GM19239 (cell line): ENCODE results near the gene PAIP2.
"Not testable (repeated sequence)": the region's sequence is repeated elsewhere in the genome, so short reads cannot be mapped to it uniquely, and the experiment has no call there.

Source experiments
- DNase-seq: peaks from one replicate; pipeline ENCODE4 v3.0.0; 2011; ENCODE audit warnings: low spot score; ENCODE audit not compliant: insufficient read length
- FAIRE-seq: peaks from 2 replicates; lab custom pipeline; 2011; peaks lifted over from hg19 to GRCh38; lab: Jason Lieb, UNC

Gene PAIP2, protein sequence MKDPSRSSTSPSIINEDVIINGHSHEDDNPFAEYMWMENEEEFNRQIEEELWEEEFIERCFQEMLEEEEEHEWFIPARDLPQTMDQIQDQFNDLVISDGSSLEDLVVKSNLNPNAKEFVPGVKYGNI

DNA sequence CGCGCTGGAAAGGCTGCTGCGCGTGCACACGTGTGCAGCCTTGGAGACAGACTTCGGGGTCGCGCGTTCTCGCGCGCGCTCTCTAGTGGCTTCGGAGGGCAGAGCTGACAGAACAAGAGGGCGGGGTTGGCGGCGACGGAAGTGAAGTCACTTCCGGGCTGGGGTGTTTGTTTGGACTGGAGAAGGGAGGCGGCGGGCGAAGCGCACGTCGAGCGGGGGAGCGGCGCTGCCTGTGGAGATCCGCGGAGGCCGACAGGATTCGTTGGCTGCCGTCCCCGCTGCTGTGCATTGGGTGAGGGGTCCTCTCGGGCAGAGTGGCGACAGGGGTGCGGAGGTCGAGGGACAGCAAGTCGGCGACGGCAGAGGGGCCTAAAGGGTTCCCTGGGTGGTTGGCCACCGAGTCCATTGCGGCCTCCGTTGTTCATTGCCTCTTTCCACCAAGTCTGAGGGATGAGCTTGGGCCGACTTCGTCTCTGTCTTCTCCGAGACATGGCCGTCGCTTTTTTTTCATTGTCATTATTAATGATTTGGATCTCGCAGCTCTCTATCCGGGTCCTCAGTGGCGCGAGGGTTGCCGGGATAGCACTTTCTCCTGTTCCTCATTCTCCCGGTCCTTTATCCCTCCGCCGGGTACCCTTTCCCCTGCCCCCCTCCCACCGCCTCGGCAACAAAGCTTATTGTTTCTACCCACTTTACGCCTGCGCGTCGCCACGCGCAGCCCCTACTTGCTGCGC lies at the start of gene PAIP2:
PAIP2 (plus strand) TSS at position 166 of the 734 bp plus-strand sequence. CDS start 21,931 bp downstream, outside the sequence.
- DNase-seq (peak; percentile 83), FAIRE-seq (peak; percentile 96)

DNA sequence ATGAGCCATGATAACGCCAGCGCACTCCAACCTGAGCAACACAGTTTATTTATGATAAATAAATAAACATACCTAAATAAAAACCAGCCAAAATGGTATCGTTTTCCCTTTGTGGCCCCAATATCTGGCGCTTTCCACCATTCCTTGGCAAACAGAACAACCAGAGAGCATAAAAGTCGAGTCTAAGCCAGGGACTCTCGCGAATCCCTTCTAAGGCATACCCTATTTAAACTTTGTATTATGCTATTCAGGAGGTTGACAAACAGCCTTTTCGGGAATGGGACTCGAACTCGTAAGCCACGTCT lies 48.5 kb upstream of the PAIP2 start:
- no peak for FAIRE-seq
- no peak for DNase-seq

DNA sequence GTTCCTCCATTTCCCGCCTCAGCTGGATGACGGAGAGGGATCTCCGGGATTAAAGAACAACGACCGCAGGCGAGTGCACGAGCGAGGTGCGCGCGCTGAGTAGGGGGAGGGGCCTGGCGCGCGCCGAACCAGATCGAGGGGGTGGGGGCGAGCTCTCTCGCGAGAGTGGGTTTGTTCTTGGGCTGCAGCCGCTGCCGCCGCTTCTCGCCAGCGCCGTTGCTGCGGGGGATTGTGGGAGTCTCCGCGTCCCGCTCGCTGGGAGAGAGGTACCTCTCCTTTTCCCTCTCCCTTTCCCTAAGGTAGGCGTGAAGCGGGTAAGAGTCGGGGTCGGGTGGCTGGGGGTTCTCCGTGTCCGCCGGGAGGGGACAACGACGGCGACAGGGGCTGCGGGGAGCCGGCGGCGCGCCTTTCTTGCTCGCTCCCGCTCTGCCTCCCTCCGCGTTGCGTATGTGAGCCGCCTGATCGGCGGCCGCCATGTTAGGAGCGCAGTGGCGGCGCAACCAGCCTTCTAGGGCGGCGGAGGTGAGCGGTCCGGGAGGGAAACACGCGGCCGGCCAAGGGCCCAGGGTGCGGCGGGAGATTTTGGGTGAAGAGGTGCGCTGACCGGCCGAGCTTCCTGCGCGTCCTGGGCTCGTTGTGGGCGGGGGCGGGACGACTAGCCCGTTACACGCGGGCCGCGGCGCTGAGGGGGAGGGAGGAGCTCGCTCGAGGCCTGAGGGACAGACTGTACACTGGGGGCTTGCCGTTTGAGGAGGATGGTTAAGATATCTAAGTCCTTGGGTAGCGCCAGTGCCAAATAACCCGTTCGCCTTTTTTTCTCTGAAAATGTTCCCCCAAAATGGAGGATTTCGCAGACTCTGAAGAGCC lies 47.9 kb upstream of the PAIP2 start, which contains the start of gene MATR3:
MATR3 (plus strand) TSS at position 234 of the 867 bp plus-strand sequence. CDS start 13,676 bp downstream, outside the sequence.
- FAIRE-seq, result peak; percentile 96
- peak; percentile 82 for DNase-seq

DNA sequence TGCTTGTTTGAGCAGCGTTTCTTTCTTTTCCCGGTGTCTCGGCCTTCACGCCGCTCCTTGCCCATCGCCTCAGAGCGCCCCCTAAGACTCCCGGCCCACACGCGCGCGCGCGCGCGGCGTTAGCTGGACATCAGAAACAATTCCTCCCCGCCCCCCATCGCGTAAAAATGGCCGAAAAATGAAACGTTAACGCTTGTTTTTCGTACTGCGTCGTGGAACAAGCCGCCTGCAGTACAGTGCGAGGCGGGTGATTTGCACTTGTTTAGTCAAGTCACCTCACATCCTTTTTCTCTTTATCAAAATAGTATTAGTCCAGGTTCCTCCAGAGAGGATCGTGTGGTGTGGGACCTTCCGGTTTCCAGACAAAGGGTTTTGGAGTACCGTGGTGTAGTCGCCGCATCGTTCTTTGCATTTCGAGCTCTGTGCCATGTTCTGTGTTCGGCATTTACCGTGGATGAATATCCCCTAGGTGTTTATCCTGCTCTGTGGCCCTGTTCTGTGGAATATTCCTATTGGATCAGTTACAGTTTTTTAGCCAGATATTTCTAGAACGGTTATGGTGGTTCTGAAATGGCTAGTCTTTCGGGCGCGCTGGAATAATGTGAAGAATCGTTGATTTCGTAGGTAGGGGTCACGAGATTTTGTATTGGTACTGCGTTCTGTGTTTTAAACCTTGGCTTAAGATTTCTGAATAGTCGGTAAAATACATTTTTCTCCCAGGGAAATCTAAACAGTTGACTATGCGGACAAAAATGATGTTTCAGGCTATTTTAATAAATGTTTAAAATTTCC lies 47.1 kb upstream of the PAIP2 start:
- DNase-seq, result no peak

DNA sequence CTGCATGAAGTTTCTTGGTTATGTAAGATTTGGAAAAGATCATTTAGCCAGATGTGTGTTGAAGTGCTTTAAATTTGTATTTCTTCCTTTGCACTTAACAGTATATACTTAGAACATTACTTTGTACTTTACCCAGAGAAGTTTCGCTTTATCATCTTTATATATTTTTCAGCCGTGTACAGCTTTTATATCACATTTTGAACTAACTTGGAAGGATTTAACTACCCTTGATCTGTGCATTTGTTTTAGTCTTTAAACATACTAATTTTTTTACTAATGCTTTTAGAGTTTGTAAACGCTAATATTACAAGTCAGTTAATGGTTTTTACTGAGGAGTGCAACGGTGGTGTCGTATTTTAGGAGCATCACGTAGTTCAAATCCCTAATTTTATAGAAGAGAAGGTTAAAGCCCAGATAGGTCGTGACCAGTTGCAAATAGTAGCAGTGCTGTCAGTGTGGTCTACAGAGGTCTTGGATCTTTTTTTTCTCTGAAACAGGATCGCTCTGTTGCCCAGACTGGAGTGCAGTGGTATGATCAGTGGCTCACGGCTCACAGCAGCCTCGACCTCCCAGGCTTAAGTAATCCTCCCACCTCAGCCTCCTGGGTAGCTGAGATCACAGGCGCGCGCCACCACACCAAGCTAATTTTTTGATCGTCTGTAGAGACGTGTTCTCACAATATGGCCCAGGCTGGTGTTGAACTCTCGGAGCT lies 46.2 kb upstream of the PAIP2 start:
- FAIRE-seq (no peak), DNase-seq (no peak)

More for the DNA sequence above, 47.1 kb upstream of the PAIP2 start:
- FAIRE-seq, result peak; percentile 55

DNA sequence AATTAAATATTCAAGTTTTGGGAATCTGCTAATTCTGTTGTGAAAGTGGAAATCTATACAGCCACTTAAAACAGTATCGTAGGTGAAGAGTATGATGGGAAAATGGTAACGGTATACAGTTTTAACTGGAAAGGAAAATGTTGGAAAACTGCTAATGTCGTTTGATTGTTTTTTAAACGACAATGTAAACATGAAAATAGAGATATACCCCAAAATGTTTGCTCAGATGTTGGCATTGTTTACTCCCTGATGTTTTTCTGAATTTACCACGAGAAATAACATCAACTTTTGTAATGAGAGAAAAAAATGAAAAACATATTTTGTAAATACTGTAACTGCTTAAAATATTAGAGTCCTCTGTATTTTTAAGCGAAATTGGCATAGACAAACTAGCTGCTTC lies 45.5 kb upstream of the PAIP2 start:
- DNase-seq (no peak), FAIRE-seq (no peak)

DNA sequence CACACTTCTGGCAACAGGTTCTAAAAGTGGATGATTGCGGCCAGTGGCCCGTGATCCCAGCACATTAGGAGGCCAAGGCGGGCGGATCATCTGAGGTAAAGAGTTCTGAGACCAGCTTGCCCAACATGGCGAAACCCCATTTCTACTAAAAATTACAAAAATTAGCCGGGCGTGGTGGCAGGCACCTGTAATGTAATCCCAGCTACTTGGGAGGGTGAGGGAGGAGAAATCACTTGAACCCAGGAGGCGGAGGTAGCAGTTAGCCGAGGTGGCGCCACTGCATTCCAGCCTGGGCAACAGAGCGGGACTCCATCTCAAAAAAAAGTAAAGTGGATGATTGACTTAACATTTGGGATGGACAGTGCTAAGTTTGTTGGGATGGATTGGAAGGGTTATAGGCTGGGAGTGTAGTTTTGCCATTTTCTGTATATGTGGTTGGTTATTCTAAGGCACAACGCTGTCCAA lies 44.8 kb upstream of the PAIP2 start:
- FAIRE-seq (no peak), DNase-seq (no peak)

DNA sequence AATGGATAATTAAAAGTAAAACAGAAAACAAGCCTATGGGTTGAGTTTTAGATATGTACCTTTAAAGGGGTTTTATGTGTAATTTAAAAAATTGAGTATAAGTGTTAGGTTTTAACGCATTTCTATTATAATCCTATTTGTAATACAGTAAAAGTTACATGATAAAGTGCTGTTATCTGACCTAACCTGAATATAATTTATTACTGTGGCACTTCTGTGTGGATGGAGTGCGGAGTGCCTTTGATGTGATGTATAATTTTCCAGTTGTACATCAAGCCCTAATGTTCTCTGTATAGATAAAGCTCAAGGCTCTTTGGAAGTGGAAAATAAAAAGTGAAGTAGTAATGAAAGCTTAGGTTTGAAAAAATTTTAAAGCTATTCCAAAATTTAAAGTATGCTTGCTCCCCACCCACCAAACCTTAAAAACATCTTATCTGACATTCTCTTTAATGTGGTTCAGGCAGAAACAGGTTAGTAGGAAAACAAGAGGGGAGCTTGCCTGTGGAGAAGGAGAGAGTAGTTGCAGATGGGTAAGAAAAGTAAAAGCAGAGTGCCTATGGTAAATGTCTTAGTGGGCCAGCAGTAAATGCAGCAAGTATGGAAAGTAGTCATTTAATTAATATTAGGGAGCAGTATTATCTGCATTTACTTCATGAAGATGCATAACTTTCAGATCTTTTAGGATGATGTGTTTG lies 44.1 kb upstream of the PAIP2 start:
- FAIRE-seq, result no peak
- DNase-seq, result no peak

DNA sequence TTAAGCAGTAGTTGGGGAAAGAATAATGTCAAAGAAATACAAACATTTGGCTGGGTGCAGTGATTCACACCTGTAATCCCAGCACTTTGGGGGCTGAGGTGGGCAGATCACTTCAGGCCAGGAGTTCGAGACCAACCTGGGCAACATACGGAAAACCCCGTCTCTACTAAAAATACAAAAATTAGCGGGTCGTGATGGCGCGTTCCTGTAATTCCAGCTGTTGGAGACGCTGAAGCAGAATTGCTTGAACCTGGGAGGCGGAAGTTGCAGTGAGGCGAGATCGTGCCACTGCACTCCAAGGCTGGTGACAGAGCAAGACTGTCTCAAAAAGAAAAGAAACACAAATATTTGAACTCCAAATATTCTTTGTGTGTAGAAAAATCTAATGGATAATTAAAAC lies 43.4 kb upstream of the PAIP2 start:
- FAIRE-seq, result no peak

DNA sequence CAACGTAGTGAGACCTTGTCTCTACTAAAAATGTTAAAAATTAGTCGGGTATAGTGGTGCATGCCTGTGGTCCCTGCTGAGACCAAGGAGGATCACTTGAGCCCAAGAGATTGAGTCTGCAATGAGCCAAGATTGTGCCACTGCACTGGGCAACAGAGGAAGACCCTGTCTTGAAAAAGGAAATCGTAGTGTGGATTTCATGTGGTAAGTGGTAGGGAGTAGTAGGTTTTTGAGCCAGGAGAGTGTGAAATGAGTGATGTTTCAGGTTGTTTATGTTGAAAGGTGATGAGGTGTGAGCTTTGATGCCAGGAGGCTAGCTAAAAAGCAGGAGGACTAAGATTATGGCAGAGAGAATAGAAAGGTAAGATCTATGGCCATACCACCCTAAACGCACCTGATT lies 42.2 kb upstream of the PAIP2 start:
- FAIRE-seq, result no peak
- DNase-seq, result no peak

More for the DNA sequence above, 43.4 kb upstream of the PAIP2 start:
- no peak for DNase-seq

DNA sequence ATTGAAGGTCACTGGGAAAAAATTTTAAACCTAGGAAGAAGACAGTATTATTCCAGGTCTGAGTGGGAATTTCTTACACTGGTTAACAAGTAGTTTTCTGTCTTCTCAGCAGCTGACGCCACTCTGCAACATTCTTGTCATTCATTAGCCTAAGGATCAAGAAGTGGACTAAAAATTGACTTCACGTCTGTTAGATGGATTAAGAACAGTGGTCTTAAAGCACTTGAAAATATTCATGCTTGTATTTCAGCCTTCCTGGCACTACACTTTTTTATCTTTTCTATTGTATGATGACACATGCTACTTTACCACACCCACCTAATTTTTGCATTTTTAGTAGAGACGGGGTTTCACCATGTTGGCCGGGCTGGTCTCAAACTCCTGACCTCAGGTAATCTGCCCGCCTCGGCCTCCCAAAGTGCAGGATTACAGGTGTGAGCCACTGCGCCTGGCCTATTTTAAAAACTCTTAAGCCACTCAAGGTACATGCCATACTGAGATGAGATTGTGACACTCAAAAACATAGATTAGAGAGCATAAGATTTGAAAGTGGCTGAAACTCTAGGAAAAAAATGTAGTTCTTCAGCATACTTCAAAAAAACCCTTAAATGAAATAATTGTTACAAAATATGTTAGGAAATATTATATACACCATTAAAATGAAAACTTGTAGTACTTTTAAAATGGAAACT lies 39.7 kb upstream of the PAIP2 start:
- FAIRE-seq (no peak), DNase-seq (no peak)

DNA sequence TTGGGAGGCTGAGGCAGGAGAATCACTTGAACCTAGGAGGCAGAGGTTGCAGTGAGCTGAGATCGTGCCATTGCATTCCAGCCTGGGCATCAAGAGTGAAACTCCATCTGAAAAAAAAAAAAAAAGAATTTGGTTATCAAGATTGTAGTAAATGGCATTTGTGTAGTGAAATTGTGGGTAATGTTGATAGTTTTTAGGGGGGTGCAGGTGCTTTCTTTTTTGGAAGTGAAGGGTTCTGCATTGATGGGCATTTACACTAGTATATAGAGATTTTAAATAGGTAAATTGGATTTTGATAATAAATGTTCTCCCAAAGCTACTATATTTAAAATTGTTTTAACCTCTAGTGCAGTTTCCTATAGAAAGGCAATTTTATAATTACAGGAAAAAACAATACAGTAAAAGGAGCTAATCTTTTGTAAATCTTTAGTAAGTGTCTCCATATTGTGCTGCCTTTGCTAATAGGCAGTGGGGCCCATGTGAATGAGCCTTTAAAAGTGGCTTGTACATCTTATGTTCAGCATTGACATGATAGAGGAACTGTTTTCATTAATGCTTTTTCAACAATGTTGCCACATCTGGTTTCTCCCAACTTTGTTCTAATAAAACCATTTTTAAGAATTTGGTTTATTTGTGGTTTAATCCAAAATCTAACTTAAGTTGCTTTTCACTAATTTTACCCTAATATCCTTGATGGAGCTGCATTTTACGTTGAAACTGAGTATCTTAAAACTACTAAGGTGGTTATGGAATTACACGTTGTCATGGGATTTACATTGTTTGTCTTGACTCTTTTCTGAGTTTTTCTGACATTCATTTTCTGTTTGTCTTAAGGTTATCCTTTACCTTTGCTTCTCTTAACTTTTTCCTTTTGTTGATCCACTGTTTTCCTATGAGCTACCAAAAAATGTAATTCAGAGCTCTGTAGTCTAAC lies 37.0 kb upstream of the PAIP2 start:
- DNase-seq (no peak), FAIRE-seq (peak; percentile 70)

DNA sequence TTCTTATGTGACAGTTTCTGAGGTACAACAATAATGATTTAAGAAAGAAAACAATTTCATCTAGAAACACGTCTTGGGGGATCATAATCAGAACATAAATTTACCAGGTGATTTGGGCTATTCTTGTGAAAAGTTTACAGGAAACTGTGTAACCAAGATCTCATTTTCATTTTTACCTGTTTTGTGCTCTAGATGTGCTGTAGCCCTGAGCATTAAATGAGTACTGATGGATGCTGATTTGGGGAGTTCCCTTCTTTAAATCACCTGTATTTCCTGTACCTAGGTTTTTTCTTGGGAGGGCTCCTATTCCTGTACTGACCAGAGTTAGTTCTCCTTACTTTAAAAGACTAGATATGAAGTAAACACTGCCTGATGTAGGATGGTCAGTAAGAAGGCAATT lies 35.5 kb upstream of the PAIP2 start:
- FAIRE-seq (peak; percentile 78), DNase-seq (no peak)

DNA sequence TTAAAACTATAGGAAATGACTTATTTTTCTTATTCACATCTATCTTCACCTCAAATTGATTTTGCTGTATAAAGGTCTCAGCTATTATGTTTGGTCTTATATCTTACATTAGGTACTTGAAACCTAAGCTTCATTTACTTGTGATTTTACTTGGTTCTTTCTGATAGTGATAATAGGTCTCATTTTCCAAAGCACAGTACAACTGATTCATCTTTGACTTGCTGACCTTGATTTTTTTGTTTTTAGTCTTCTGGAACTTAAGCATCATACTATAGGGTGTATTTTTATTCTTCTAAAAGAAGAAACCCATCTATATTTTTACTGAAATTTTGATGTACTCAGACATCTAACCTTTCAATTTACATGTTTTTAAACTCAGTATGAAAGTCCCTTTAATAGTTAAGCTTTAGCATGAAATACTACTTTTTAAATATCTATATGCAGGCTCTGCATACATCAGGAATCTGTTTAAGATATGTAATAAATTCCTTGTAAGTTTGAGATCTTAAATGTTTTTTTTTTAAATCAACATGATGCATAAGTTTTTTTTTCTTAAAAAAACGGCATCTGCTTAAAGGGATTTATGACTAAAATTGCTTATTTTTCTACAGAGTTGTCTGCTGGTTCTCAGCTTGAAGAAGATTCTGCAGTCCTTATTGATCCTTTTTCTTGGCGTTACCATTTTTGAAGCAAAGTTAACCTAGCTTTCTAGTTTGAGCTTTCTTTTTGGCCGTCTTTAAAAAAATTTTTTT lies 34.9 kb upstream of the PAIP2 start:
- FAIRE-seq (no peak), DNase-seq (no peak)

DNA sequence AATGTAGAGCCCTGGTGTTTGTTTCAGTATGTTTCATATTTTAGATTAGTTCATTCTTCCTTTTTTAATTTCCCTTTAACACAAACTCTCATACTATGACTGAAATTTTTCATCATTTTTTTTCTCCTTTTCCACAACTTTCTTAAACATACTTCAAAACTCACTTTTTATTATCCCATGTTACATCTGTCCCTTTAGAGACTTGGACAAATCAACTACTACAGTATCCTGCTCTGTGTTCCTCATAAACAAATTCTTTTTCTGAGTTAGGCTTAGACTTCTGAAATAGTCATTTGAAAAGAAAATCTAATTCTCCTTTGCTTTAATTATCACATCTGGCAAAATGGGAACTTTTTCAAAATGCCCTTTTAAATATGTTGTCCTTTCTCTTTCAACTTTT lies 32.9 kb upstream of the PAIP2 start:
- FAIRE-seq (no peak), DNase-seq (no peak)

DNA sequence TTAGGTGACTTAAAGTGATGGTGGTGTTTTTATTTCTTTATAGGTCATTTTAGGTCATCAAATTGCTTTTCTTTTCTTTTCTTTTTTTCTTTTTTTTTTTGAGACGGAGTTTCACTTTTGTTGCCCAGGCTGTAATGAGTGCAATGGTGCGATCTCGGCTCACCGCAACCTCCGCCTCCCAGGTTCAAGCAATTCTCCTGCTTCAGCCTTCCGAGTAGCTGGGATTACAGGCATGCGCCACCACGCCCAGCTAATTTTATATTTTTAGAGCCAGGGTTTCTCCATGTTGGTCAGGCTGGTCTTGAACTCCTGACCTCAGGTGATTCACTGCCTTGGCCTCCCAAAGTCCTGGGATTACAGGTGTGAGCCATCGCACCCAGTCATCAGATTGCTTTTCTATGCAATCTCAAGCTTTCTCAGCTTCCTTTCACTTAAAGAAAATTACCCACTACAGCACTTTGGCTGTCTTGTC lies 30.9 kb upstream of the PAIP2 start:
- DNase-seq, FAIRE-seq: not testable (repeated sequence)

DNA sequence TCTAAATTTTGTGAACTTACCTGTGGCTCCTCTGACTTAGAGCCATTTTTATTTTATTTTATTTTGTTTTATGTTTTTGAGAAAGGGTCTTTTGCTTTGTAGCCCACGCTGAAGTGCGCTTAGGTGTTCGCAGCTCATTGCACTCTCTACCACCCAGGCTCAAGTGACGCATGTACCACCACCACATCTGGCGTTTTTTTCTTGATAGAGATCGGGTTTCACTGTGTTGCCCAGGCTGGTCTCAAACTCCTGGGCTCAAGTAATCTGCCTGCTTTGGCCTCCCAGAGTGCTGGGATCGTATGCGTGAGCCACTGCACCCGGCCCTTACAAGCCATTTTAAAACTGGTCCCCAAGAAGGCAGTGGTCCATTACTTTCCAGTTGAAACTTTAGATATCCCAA lies 29.6 kb upstream of the PAIP2 start:
- no peak for DNase-seq
- no peak for FAIRE-seq
